GM19043 (cell line): ENCODE data around the gene BCL11A.

Source experiments
- ATAC-seq: cut with Tn5 transposase; IDR thresholded peaks from one replicate; pipeline ENCODE4 v1.9.1; 2021; ENCODE audit warnings: low read depth; ENCODE audit not compliant: unreplicated experiment

BCL11A gene

DNA sequence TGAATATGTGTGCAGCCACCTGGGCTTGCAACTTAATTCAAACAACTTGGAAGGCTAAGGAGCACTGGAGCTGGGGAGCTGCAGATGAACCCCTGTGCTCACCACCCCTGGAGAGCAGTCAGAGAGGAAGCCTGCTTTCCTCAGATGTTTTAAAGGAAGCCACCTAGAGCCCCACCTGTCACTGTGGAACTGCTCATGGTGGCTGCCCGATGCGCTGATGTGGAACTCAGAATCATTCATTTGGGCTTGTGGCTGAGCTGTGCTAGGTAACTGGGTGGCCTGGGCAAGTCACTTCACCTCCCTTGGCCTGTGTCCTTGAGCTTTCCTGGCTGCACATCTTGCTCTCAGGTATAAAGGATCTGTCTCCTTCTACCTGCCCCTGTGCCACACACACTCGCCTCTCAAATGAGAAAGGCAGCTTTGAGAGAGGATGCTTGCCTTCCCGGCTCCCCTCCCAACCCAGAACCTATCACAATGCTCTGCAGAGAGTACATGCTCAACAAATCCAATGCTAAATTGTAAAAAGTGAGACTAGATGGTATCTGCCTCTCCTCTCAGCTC is 41.3 kb downstream of the BCL11A start:
- peak; percentile 23 for ATAC-seq

DNA sequence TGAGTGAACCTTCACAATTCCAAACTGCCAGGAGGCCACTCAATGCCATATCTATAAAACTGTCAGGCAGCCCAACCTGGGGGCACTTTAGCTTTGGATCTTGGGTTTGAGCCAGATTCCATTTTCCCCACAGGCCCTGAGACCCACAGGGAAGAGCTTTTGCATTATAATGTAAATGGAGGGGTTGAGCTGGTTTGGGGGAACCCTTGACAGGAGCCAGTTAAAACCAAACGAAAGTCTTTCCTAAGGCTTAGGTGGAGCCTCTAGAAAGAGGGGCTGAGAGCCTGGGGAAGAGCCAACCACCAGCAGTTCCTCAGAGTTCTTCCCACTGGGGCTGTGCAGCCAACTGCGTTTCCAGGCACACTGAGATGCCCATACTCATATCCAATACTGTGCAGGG is 42.7 kb downstream of the BCL11A start:
- no peak for ATAC-seq

GRCh38 chr2:60509066-60509465 is 44.4 kb downstream of the BCL11A start:
- ATAC-seq: no peak

DNA sequence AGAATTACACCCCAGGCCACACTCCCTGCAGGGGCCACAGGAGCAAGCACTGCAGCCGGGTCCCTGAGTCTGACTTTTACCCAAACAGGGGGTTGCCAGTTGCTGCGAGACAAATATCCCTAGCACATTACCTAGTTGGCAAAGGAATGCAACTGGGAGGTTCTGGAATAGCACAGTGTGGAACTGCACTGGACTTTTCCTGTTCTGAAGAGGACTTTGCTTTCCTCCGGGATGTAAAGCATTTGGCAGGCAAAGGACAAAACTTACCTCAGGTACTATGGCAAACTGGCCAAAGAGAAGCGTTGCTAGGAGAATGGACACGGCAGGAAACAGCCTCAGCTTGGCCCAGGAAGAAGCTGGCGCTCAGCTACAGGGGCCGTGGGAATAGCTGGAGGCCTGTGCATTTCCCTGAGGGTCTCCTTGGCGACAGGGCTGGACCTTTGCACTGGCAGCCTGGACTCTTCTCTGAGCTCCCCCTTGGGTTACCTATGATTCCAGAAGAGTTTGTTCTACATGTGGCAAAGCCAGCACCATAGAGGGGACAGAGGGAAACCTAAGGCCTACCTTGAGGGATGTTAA is 45.0 kb downstream of the BCL11A start:
- ATAC-seq: no peak

DNA sequence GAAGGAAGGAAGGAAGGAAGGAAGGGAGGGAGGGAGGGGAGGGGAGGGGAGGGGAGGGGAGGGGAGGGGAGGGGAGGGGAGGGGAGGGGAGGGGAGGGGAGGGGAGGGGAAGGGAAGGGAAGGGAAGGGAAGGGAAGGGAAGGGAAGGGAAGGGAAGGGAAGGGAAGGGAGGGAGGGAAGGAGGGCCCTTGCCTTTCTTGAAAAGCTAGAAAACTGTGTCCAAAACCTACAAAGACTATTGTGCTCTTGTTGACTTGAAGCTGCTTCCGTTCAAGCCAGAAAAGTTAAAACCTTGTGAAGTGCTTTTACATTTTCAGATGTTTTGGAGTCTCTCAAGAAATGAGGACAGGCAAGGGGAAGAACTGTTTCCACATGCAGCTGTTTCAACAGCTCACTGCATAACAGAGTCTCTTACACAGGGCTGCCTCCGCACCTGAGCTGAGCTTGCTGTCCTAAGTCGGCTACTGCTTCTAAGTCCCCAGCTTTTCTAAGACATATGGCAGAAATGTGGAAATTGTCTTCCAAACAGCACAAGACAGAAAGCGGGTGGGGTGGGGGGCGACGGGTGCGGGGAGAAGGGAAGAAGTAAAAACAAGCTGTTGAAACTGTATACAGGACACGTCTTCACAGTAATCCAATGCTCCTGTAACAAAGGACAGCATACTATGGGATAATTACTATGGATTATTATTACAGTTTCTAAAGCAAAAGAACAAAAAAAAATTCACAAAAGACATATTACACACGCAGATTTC is 46.1 kb downstream of the BCL11A start:
- ATAC-seq: no peak

GRCh38 chr2:60505880-60506260 is 47.6 kb downstream of the BCL11A start:
- ATAC-seq: peak; percentile 45

DNA sequence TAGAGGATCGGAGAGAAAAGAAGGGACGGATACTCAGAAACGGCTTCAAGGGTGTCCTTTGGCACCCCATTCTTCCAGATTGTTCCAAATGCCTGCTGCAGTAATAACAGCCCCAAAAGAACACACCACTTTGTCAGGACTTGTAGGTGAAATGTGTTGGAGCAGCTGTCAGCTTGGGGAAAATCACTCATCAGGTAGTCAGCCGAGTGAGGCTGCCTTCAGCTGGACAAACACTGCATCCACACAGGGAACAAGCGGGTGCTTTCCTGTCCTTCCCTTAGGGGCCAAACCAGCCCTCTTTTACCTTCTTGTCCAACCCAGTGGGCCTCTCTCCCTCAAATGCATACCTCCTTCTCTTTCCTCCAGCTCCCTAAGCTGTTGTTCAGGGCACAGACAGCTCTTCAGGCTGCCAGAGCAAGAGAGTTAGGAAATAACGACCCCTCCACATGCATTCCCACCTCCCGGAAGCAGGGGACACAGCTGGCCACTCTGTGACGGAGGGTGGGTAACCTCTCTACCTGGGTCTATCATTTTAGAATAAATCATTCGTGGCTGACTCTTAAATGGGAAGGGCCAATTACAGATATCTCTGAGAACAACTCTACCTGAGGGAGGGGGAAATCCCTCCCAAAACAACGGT is 48.1 kb downstream of the BCL11A start:
- no peak for ATAC-seq

- ATAC-seq: no peak
Measured at GRCh38 chr2:60504049-60504448, 49.4 kb downstream of the BCL11A start.

- ATAC-seq: no peak
Measured at GRCh38 chr2:60502144-60502543, 51.3 kb downstream of the BCL11A start.

- ATAC-seq: no peak
Measured at GRCh38 chr2:60500861-60501260, 52.6 kb downstream of the BCL11A start.

DNA sequence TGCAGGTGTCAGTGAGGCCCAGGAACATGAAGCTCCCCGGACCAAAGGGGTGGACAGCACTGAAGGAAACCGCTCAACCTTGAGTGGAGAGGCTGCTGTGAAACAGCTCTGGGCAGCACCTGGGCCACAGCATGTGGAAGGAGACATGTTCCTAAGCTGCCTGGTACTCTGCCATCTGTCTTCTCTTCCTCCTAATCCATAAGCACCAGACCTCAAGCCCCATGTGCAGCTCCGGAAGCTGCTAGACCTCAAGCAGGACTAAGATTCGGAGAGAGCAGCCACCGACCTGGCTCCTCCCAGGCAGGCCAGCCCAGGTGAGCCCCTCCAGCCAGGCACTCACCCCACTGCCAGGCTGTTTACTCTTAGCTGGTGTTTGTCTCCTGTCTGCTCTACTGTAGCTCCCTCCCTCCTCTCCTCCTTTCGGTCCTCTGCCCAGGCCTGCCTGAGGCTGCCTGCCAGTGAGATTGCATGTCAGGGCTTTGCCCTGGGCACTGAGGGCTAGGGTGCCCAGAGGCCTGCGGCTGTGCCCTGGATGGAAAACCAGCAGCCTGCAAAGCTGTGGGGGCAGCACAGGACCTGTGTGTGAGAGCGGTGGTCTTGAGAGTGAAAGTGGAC is 53.7 kb downstream of the BCL11A start:
- no peak for ATAC-seq

DNA sequence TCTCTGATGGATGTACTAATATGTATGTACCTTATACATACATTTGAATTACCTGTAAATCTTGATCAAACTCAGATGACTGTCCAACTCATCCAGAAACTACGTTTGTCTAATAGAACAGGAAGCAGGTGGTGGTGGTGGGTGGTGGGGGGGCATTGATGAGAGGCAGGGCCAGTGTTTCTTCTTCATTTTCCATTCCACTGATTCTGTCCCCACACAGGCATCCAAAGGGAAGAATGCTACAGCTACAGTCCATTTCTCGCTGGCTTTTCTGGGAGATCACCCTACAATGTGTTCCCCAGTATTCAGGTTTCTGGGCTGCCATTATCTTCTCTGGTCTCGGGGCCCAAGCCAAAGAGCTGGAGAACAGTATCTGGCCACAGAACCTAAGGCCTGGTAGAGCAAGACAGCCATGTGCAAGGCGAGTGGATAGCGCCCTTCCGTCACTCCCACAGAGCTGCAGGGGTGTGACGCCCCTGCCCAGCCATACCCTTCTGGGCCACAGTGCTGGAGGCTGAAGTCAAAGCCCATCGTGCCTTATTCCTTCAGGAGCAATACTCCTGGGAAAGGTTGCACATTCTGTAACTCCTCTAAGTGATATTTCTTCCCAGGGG is 54.5 kb downstream of the BCL11A start:
- peak; percentile 42 for ATAC-seq

- ATAC-seq: peak; percentile 27
Measured at GRCh38 chr2:60498127-60498815, 55.2 kb downstream of the BCL11A start.

DNA sequence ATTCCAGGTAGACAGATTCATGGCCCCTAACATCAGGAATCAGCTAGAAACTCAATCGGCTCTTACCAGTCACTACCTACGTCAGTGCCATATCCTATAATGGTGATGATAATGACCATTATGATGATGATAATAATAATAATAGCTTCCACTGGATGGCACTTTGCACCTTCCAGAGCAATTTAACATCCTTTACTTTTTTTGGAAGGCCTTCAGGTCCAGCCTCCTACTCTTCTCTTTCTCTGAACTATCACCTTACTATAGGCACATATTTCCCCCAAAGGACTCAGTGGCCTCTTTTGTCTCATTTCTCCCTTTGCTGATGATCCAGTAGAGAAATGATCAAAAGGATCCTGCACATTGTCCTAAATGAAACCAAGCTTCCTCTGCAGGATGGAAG is 56.0 kb downstream of the BCL11A start:
- no peak for ATAC-seq

- no peak for ATAC-seq
Measured at GRCh38 chr2:60496956-60497355, 56.5 kb downstream of the BCL11A start.

DNA sequence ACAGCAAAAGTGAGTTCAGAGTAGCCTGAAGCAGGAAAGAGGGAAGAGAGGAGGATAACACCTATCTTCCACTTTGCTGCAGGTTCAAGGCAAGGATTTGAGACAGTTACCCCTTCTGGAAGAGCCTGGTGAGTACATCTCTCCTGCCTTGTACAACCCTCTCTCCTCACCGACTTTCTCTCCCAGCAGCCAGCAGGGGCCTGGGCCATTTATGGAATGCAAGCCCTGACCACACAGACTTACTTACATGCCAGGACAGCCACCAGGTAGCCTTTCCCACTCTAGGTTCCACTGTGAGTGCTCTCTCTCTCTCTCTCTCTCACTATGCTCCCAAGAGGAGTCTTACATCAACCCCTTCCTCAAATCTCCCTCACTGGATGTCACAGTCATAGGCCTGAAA is 57.0 kb downstream of the BCL11A start:
- no peak for ATAC-seq

DNA sequence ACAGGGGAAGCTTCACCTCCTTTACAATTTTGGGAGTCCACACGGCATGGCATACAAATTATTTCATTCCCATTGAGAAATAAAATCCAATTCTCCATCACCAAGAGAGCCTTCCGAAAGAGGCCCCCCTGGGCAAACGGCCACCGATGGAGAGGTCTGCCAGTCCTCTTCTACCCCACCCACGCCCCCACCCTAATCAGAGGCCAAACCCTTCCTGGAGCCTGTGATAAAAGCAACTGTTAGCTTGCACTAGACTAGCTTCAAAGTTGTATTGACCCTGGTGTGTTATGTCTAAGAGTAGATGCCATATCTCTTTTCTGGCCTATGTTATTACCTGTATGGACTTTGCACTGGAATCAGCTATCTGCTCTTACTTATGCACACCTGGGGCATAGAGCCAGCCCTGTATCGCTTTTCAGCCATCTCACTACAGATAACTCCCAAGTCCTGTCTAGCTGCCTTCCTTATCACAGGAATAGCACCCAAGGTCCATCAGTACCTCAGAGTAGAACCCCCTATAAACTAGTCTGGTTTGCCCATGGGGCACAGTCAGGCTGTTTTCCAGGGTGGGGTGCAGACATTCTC is 58.3 kb downstream of the BCL11A start:
- no peak for ATAC-seq

- ATAC-seq: no peak
Measured at GRCh38 chr2:60493804-60494387, 59.6 kb downstream of the BCL11A start.

DNA sequence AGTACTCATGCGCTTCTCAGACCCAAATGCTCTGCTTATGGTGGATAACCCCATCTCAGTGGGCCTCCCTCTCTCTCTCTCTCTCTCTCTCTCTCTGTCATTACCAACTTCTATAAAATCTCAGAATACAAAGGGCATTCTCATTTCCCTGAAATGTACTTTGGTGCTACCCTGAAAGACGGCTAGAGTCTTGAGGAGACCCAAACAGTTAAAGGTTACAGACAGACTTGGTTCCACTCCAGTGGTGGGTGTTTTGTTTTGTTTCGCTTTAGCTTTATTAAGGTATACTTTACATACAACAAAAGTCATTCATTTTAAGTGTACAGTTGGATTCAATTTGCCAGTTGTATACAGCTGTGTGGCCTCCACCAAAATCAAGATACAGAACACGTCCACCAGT is 60.9 kb downstream of the BCL11A start:
- ATAC-seq: no peak

DNA sequence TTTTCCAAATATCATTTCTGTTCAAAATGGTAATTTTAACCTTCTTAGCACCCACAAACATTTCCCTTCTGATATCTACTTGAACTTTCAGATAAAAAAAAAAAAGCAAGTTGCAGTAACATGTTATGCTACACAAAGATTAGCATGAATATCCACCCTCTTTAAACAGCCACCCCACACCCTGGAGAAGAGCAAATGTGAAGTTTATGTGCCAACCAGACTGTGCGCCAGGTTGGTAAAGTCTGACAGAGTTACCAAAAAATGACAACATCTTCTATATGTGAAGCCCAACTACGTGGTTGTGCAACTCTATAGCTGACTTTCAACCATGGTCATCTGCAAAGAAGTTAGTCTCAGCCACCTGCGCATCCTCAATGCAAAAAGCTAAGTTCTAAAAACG is 62.6 kb downstream of the BCL11A start:
- no peak for ATAC-seq
